GM19467 (cell line): ENCODE data around the gene HEBP1.

ENCODE experiments used
- ATAC-seq: cut with Tn5 transposase; IDR thresholded peaks from one replicate; pipeline ENCODE4 v1.9.1; 2021; ENCODE audit warnings: mild to moderate bottlenecking, moderate library complexity; ENCODE audit not compliant: unreplicated experiment

The HEBP1 gene

DNA sequence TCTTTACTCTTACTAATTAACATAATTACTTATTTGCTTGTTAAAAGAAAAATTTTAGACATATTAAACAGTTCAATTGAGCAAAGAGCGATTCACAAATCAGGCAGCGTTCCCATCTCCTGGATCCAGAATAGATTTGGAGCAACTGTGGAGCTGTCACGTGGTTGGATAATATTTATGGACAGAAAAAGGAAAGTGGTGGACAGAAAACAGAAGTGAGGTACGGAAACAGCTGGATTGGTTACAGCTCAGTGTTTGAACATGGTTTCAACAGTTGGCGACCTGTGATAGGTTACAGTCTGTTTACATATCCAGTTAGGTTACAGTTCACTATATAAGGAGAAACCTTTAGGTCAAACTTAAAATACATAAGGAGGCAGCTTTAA lies 24.5 kb upstream of the HEBP1 start:
- ATAC-seq: no peak

DNA sequence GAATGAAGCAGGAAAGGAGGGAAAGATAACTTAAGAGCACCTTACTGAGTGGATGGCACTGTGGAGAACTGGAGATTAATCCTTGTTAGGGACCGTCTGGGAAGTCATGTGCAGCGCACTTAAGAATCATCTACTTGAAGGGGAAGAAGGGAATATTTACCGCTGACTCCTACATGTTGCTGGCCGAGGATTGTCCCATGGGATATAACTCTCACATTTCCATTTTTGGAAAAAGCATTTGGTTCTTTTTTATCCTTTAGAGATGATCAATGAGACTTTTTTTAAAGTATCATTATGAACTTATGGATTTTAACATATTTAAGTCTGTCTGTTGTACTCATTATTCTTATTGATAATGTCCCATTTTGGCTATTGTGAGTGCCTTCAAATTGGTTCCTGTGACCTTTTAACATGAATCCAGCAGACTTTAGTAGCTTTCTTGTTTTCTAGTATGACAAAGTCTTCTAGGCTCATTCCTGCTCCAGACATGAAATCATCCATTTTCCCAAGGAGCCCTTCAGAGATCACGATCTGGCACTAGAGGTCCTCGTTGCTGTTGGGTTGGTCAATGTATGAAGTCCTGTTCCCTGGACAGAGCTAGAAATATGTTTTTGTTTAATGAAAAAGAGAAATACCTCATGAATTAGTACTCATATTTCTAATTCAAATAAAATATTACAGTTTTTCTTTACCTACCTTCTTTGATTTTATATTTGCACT lies 23.9 kb upstream of the HEBP1 start:
- no peak for ATAC-seq

- ATAC-seq: no peak
Measured at GRCh38 chr12:13022851-13023271, 22.8 kb upstream of the HEBP1 start.

DNA sequence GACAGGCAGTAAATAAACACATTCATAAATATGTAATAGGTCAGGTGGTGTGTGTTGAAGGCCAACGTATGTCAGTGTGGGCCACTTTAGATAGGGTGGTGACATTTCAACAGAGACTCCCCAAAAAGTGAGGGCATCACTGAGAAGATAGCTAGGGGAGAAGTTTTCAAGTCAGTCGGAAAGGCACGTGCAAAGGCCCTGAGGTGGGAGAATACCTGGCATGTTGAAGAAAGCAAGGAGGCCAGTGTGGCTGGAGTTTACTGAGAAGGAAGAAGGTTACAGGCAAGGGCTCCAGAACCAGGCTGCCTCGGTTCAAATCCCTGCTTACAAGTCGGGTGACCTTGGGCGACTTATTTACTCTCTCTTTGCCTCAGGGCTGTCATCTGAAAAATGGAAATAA lies 11.0 kb upstream of the HEBP1 start:
- no peak for ATAC-seq

GRCh38 chr12:13008741-13009380 lies 8.8 kb upstream of the HEBP1 start:
- ATAC-seq: no peak

- ATAC-seq: no peak
Measured at GRCh38 chr12:13007496-13008233, 7.6 kb upstream of the HEBP1 start.

- ATAC-seq: no peak
Measured at GRCh38 chr12:13005649-13006048, 5.6 kb upstream of the HEBP1 start.

DNA sequence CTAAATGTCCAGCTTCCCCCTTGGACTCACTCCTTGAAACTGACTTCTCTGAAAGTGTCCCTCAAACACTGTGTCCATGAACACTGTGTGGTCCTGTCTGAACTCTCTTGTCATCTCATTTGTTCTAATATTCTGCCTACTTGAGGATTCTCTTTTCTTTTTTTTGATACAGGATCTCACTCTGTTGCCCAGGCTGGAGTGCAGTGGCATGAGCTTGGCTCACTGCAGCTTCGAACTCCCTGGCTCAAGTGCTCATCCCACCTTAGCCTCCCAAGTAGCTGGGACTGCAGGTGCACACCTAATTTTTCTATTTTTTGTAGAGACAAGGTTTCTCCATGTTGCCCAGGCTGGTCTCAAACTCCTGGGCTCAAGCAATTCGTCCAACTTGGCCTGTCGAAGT lies 4.9 kb upstream of the HEBP1 start:
- ATAC-seq: no peak

- no peak for ATAC-seq
Measured at GRCh38 chr12:13004361-13004760, 4.3 kb upstream of the HEBP1 start.

DNA sequence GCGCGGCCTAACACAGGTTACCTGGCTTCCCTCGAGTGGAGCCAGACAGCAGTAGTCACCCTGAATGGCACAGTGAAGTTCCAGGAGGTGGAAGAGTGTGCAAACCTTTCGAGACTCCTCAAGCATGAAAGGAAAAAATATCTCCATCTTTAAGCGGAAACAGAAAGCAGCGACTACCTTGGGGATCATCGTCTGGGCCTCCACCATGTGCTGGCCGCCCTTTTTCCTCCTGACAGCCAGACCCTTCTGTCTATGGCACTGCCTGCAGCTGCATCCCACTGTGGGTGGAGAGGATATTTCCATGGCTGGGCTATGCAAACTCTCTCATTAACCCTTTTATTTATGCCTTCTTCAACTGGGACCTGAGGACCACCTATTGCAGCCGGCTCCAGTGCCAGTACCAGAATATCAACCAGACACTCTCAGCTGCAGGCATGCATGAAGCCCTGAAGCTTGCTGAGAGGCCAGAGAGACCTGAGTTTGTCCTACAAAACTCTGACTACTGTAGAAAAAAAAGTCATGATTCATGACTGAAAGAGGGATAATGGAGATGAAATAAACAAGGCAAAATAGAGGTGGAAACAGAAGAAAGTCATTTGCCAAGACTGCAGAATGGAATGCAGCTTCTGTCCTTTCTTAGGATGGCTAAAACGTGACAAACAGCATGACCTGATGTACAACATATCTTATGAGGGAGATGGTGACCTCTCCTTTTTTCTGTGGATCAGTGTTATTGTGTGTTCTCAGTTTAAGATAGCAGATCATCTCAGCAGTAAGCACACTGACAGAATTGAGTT lies 2.4 kb upstream of the HEBP1 start:
- no peak for ATAC-seq

DNA sequence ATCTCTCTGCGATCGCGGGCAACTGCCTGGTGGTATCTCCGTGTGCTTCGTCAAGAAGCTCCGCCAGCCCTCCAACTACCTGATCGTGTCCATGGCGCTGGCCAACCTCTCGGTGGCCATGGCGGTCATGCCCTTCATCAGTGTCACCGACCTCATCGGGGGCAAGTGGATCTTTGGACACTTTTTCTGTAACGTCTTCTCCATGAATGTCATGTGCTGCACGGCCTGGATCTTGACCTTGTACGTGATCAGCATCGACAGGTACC lies 1.6 kb upstream of the HEBP1 start:
- no peak for ATAC-seq

DNA sequence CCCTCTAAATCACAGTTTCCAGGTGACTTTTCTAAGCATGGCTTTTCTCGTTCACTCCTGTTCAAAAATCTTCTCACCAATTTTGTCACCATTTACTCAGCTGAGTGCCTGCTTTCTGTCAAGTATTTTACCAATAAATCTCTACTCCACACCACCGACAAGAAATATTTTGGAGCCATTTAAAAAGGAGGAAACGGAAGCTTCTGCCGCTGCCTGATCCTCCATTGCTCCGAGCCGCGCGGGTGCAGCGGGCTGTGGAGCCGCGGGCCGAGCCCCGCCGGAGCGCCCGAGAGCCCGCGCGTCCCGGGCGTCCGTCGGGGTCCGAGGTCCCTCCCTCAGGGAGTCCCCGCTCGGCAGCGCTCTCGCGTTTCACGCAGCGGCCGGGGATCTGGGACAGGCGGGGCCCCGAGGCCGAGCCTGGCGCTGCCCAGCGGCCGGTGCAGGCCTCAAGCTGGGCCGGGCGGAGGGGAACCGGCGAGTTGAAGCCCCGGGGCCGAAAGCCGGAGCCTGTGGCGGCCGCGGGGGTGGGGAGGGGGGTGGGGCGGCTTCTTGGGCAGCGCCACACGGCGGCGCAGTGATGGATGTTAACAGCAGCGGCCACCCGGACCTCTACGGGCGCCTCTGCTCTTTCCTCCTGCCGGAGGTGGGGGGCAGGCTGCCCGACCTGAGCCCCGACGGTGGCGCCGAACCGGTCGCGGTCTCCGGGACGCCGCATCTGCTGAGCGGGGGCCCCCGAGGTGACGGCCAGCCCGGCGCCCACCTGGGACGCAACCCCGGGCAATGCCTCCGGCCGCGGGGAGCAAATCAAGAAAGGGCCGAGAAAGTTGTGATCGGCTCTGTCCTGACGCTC lies 1.1 kb upstream of the HEBP1 start:
- no peak for ATAC-seq

DNA sequence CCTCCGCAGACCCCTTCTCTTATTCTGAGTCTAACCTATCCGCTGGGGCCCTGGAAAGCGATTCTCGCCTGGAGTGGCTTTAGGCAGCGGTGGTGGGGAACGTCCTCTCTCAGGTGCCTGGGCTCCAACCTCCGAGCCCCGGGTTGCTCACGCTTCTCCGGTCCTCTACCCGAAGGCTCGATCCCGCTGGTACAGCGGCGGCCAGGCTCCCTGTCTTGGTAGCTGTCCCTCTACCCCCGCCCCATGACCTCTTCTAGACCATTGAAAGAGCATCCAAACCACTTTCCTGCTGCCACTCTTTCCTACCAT lies 505 bp upstream of the HEBP1 start:
- ATAC-seq: peak; percentile 32

DNA sequence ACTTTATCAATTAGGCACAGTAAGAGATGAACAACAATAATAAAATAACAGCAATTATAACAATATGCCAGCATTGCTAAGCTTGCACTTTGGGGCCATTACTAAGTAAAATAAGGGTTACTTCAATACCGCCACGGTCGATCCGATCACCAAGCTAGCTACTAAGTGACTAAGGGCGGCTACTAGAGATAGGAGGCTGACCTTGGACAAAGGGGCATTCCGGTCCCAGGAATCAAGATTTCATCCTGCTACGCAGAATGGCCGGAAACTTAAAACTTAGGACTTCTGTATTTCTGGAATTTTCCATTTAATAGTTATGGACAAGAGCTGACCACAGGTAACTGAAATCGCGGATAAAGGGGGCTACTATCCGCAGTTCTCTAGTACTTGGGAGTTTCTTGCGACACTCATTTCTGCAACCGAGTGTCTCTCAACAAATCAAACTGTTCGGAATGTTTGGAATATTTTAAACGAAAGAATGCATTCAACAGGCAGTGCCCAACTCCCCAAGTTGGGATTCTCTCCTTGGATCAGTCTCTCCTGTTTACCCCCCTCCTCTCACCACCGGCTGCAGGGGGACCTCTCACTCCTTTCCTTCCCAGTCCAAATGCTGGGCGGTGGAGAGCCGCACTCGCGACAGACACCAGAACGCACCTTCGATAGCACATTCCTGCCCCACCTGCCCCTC lies 650 bp downstream of the HEBP1 start:
- ATAC-seq: no peak

- ATAC-seq: no peak
Measured at GRCh38 chr12:12998248-12998647, 1.8 kb downstream of the HEBP1 start.

GRCh38 chr12:12997734-12998133 lies 2.3 kb downstream of the HEBP1 start:
- no peak for ATAC-seq

DNA sequence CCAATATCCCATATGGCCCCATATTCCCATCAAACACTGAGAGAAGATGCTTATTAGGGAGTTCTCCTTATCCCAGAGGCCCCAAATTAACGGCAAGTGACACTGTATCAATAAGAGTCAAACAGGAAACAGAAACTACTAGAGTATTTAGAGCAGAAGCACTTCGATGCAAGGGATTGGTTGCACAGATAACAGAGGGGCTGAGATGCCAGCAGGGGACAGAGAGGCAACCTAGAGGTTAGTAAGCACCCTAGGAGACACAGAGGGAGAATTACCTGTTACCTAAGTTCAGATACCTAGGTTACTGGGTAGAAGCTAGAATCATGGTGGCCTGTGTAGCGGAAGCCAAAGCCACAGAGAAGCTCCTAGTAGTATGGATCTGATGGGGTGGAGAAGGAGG lies 2.9 kb downstream of the HEBP1 start:
- ATAC-seq: no peak

- no peak for ATAC-seq
Measured at GRCh38 chr12:12996209-12996608, 3.9 kb downstream of the HEBP1 start.

- ATAC-seq: no peak
Measured at GRCh38 chr12:12995088-12995487, 5.0 kb downstream of the HEBP1 start.

DNA sequence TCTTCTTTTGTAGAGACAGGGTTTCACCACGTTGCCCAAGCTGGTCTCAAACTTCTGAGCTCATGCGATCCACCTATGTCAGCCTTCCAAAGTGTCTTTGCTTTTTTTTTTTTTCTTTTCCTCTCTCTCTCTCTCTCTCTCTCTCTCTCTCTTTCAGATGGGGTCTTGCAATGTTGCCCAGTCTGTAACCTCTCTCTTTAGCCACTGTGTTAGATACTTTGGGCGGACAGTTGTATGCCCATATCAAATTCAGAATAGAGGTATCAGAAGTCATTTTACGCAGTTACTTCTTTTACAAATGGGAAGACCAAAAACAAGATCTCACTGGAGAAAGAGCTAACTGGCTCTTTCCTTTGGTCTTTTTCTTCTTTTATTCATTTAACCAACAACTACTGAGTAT lies 6.7 kb downstream of the HEBP1 start:
- ATAC-seq: no peak
